ENCODE results near the gene SYT12.
"Not testable (repeated sequence)": the region's sequence is repeated elsewhere in the genome, so short reads cannot be mapped to it uniquely, and the experiment has no call there.

Gene SYT12

GRCh38 chr11:66999555-66999954 lies 23.4 kb upstream of the SYT12 start:
- DNase-seq = no peak

- no peak for DNase-seq
Observed at GRCh38 chr11:67001332-67001731, 21.6 kb upstream of the SYT12 start.

- DNase-seq = no peak
Observed at GRCh38 chr11:67002297-67002913, 20.5 kb upstream of the SYT12 start.

- no peak for DNase-seq
Observed at GRCh38 chr11:67002921-67003411, 20.0 kb upstream of the SYT12 start.

GRCh38 chr11:67005200-67005599 lies 17.7 kb upstream of the SYT12 start:
- not testable (repeated sequence) for DNase-seq

- peak; percentile 50 for DNase-seq
Observed at GRCh38 chr11:67006029-67006884, 16.7 kb upstream of the SYT12 start.

- DNase-seq = no peak
Observed at GRCh38 chr11:67007126-67007525, 15.8 kb upstream of the SYT12 start.

GRCh38 chr11:67010296-67010905 lies 12.5 kb upstream of the SYT12 start:
- no peak for DNase-seq

- no peak for DNase-seq
Observed at GRCh38 chr11:67013511-67014045, 9.4 kb upstream of the SYT12 start.

- no peak for DNase-seq
Observed at GRCh38 chr11:67014343-67014742, 8.6 kb upstream of the SYT12 start.

GRCh38 chr11:67015048-67015447 lies 7.9 kb upstream of the SYT12 start:
- DNase-seq = no peak

GRCh38 chr11:67016550-67016949 lies 6.4 kb upstream of the SYT12 start:
- DNase-seq = no peak

- no peak for DNase-seq
Observed at GRCh38 chr11:67020949-67021348, 2.0 kb upstream of the SYT12 start.

GRCh38 chr11:67022341-67022933 lies 497 bp upstream of the SYT12 start:
- no peak for DNase-seq

GRCh38 chr11:67023957-67024353 lies 1.0 kb downstream of the SYT12 start:
- no peak for DNase-seq

- peak; percentile 67 for DNase-seq
Observed at GRCh38 chr11:67024410-67024809, 1.5 kb downstream of the SYT12 start.

- no peak for DNase-seq
Observed at GRCh38 chr11:67024966-67025365, 2.0 kb downstream of the SYT12 start.

- no peak for DNase-seq
Observed at GRCh38 chr11:67025750-67026149, 2.8 kb downstream of the SYT12 start.

- DNase-seq = no peak
Observed at GRCh38 chr11:67026941-67027340, 4.0 kb downstream of the SYT12 start.

- no peak for DNase-seq
Observed at GRCh38 chr11:67027483-67027930, 4.6 kb downstream of the SYT12 start.

- DNase-seq = no peak
Observed at GRCh38 chr11:67027943-67028542, 5.1 kb downstream of the SYT12 start.

- no peak for DNase-seq
Observed at GRCh38 chr11:67029146-67029545, 6.2 kb downstream of the SYT12 start.

GRCh38 chr11:67030976-67031375 lies 8.0 kb downstream of the SYT12 start:
- DNase-seq = no peak

All from stimulated activated CD8-positive, alpha-beta memory T cell treated with anti-CD3 and anti-CD28 coated beads, Interleukin-4, amount 100 ng/mL, for 48 hours (primary cell).